K562 (cell line): ENCODE measurements around the gene UBE2H. TPM values are rescaled to one million over a fixed set of nuclear protein-coding genes. Genes with fewer than 3 reads are reported as not detected.

Experiments used
- BCL6 ChIP-seq: fragments of 250-450 bp; sonication (Bioruptor Pico); IDR thresholded peaks from 2 replicates; pipeline ENCODE4 v1.4.0; 2020
- CC2D1A ChIP-seq: fragments of 450-650 bp; IDR thresholded peaks from 2 replicates; pipeline ENCODE4 v1.6.1; 2017; ENCODE audit warnings: mild to moderate bottlenecking
- DNMT1 ChIP-seq: fragments of 450-650 bp; IDR thresholded peaks from 2 replicates; pipeline ENCODE4 v1.6.1; 2016; ENCODE audit warnings: antibody characterized with exemption, mild to moderate bottlenecking
- E2F4 ChIP-seq: sonication (generic); formaldehyde crosslinking; IDR thresholded peaks from 2 replicates; pipeline ENCODE4 v1.8.0; 2022; ENCODE audit warnings: mild to moderate bottlenecking, low read depth, missing genetic modification reagents
- EP400 ChIP-seq: fragments of 450-650 bp; IDR thresholded peaks from 2 replicates; pipeline ENCODE4 v1.6.1; 2017; ENCODE audit warnings: antibody characterized with exemption, mild to moderate bottlenecking, moderate library complexity
- GTF2E2 ChIP-seq: fragments of 200-800 bp; sonication (Bioruptor generic); IDR thresholded peaks from 2 replicates; pipeline ENCODE4 v1.6.1; 2016; ENCODE audit warnings: missing genetic modification characterization, missing compliant biosample characterization
- LCOR ChIP-seq: sonication (generic); formaldehyde crosslinking; IDR thresholded peaks from 2 replicates; pipeline ENCODE4 v1.8.0; 2022; ENCODE audit warnings: mild to moderate bottlenecking, missing genetic modification reagents
- MLLT1 ChIP-seq, 2 experiments: fragments of 450-650 bp; IDR thresholded peaks; 2 replicates each; pipeline ENCODE4 v1.6.1; 2016
- MYC ChIP-seq, 2 experiments: fragments of 250-450 bp in 1 of 2; sonication (Bioruptor Pico) in 1 of 2; IDR thresholded peaks; 2 replicates each; pipeline versions ENCODE4 v1.5.1 to v1.6.1; 2012 to 2021; ENCODE audit warnings: low read depth in 2 of 2, borderline replicate concordance in 1 of 2, improper control_type of control experiment in 1 of 2, low read length in 1 of 2, mild to moderate bottlenecking in 1 of 2, moderate library complexity in 1 of 2
- NONO ChIP-seq, 2 experiments: fragments of 200-400 bp in 1 of 2; fragments of 450-650 bp in 1 of 2; formaldehyde crosslinking in 1 of 2; IDR thresholded peaks; 2 replicates each; pipeline ENCODE4 v1.6.1; 2017; ENCODE audit warnings: low read depth in 2 of 2, mild to moderate bottlenecking in 2 of 2, moderate library complexity in 2 of 2, low read length in 1 of 2
- SMAD1 ChIP-seq: fragments of 150-350 bp; IDR thresholded peaks from 2 replicates; pipeline ENCODE4 v1.6.1; 2014; ENCODE audit warnings: low read length, low read depth; ENCODE audit not compliant: partially characterized antibody
- ZHX1 ChIP-seq: fragments of 150-350 bp; conservative IDR thresholded peaks from 2 replicates; pipeline ENCODE4 v1.6.1; 2014; ENCODE audit warnings: low read length
- polyA plus RNA-seq, 8 experiments: library from polyadenylated mRNA; depleted of rRNA in 4 of 8; stranded (reverse) in 5 of 8; unstranded in 3 of 8; fragments of >200 nt; fragmentation: Nextera tagmentation in 2 of 8; fragmentation: Illumina TruSeq in 1 of 8; extraction: Ambion mirVana in 2 of 8; extraction: Trizol in 1 of 8; gene quantifications; 2 replicates each; pipeline versions ENCODE4 v1.2.1 to v1.2.3, GENCODE V29; 2011 to 2014; ENCODE audit warnings: inconsistent platforms in 1 of 8, missing spikeins in 1 of 8
- total RNA-seq, 7 experiments: library from RNA; depleted of rRNA in 6 of 7; stranded (reverse); fragments of >200 nt in 6 of 7; fragmentation: Illumina TruSeq in 2 of 7; extraction: Trizol in 2 of 7; gene quantifications; 2 replicates each; pipeline versions ENCODE4 v1.2.1 to v1.2.3, GENCODE V29; 2011 to 2021; ENCODE audit warnings: low replicate concordance in 1 of 7
- TF ChIP-seq, protein P1 (sequence below), 2 experiments: fragments of 150-350 bp in 1 of 2; IDR thresholded peaks; 2 replicates each; pipeline ENCODE4 v1.6.1; 2012 to 2016; ENCODE audit warnings: low read depth in 2 of 2, low read length in 2 of 2, mild to moderate bottlenecking in 1 of 2, moderate library complexity in 1 of 2
- TF ChIP-seq, protein P2 (sequence below): fragments of 450-650 bp; IDR thresholded peaks from 2 replicates; pipeline ENCODE4 v1.6.1; 2016; ENCODE audit warnings: missing biosample characterization, missing genetic modification characterization

The UBE2H gene
- total and polyA plus RNA-seq, 9 of the 15 experiments (the other 6 are each of a cell fraction or from before 2014, with no cell fraction given), result 6.3 to 33.0 (median 13.3) TPM

DNA sequence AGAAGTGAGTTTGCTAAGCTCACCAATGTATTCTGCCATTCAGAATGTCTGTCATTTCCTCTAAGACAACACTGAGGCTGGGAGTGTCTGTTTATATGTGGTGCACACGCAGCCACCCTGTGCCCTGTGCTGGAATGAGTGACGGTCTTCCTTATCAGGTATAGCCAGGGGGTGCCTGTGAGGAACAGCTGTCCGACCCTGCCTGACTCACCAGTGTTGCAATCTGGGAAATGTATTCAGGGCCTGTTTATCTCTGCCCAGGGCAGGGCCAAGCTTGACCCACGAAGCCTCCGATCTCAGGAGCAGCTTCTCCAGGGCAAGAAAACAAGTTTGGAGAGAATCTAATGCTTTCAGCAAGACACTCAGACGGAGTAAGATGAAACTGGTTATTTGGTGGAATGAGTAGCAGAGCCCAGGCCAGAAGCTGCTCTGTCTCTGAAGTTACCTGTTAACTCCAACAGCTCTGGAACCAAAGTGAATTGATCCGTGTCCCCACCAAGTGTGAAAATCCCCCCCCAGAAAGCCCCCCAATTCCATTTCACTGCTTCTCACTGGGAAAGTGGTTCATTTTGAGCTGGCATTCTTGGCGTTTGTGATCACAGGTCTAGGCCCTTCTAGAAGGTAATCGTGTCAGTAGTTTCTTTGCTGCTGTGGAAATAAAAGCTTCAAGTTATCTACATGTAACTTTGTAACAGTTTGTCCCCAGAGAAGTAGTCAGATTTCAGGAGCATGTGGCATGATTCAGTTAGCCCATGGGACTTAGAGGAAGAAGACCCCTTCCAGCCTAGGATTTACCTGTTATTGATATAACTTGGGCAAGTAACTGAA, 6.1 kb upstream of the UBE2H start (continued):
- TF ChIP-seq LCOR (CRISPR knock-in tag) (peak; percentile 99), SMAD1 (peak; percentile 87), GTF2E2 (tag) (no peak; the same call in none of the 2 replicates), DNMT1 (no peak), CC2D1A (peak; percentile 99), EP400 (peak; percentile 78), MLLT1 (IDR thresholded peaks at IDR 0.05) (peak; percentile 47 to 81; a peak in 3 of 4 replicates), MYC (IDR thresholded peaks at IDR 0.05; ENCODE audit: low read depth, low read length) (peak; percentile 80; the same call in 1 of the 2 replicates), MYC (CRISPR knock-in tag; IDR thresholded peaks at IDR 0.05; ENCODE audit: borderline replicate concordance, low read depth) (no peak), NONO (IDR thresholded peaks at IDR 0.05; ENCODE audit: low read depth in 2 of 2, low read length in 1 of 2) (peak in 1 of 2 experiments; percentile 96; a peak in 2 of 4 replicates), BCL6 (CRISPR knock-in tag) (peak; percentile 79), E2F4 (CRISPR knock-in tag) (no peak), ZHX1 (no peak)
- TF ChIP-seq, protein P1, sequence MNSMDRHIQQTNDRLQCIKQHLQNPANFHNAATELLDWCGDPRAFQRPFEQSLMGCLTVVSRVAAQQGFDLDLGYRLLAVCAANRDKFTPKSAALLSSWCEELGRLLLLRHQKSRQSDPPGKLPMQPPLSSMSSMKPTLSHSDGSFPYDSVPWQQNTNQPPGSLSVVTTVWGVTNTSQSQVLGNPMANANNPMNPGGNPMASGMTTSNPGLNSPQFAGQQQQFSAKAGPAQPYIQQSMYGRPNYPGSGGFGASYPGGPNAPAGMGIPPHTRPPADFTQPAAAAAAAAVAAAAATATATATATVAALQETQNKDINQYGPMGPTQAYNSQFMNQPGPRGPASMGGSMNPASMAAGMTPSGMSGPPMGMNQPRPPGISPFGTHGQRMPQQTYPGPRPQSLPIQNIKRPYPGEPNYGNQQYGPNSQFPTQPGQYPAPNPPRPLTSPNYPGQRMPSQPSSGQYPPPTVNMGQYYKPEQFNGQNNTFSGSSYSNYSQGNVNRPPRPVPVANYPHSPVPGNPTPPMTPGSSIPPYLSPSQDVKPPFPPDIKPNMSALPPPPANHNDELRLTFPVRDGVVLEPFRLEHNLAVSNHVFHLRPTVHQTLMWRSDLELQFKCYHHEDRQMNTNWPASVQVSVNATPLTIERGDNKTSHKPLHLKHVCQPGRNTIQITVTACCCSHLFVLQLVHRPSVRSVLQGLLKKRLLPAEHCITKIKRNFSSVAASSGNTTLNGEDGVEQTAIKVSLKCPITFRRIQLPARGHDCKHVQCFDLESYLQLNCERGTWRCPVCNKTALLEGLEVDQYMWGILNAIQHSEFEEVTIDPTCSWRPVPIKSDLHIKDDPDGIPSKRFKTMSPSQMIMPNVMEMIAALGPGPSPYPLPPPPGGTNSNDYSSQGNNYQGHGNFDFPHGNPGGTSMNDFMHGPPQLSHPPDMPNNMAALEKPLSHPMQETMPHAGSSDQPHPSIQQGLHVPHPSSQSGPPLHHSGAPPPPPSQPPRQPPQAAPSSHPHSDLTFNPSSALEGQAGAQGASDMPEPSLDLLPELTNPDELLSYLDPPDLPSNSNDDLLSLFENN (IDR thresholded peaks at IDR 0.05; ENCODE audit: low read depth in 2 of 2, low read length in 2 of 2), result peak in 1 of 2 experiments; percentile 100; a peak in 2 of 4 replicates
- TF ChIP-seq, protein P2, sequence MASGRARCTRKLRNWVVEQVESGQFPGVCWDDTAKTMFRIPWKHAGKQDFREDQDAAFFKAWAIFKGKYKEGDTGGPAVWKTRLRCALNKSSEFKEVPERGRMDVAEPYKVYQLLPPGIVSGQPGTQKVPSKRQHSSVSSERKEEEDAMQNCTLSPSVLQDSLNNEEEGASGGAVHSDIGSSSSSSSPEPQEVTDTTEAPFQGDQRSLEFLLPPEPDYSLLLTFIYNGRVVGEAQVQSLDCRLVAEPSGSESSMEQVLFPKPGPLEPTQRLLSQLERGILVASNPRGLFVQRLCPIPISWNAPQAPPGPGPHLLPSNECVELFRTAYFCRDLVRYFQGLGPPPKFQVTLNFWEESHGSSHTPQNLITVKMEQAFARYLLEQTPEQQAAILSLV (tag), result peak; percentile 93
